ENCODE measurements around the gene CRYGD. TPM values are rescaled to one million over a fixed set of nuclear protein-coding genes. Genes with fewer than 3 reads are reported as not detected.

Gene CRYGD
- polyA plus RNA-seq, 3 donors: not detected

GRCh38 chr2:208164951-208165755, 40.8 kb upstream of the CRYGD start:
- H3K4me3 Mint-ChIP-seq: no peak overlapping the region
- Histone ChIP-seq H2AFZ (ENCODE audit: insufficient read depth, low read depth, low read length, poor library complexity, severe bottlenecking) (no peak overlapping the region), H3K9ac (ENCODE audit: insufficient read depth, low read length, poor library complexity, severe bottlenecking) (no peak overlapping the region), H3K4me3 (replicated peaks in 1 of 3; ENCODE audit: low read depth in 2 of 3, low read length in 3 of 3) (no peak overlapping the region), H3K9me3 (replicated peaks in 1 of 2; ENCODE audit: control insufficient read depth in 1 of 2, insufficient read depth in 1 of 2, low read length in 2 of 2) (no peaks in the 10 kb centered on the region), H3K79me2 (ENCODE audit: insufficient read depth, low read length) (peaks cover 3% of the 10 kb centered on the region), H3K36me3 (replicated peaks in 1 of 2; ENCODE audit: control insufficient read depth in 1 of 2, insufficient read depth in 2 of 2, low read length in 2 of 2) (no peaks in the 10 kb centered on the region), H3K27me3 (ENCODE audit: control insufficient read depth in 2 of 2, insufficient read depth in 2 of 2, low read length in 2 of 2) (no peaks in the 10 kb centered on the region), H3K27ac (ENCODE audit: low read depth in 1 of 2, low read length in 2 of 2) (no peak overlapping the region), H3K4me2 (replicated peaks; ENCODE audit: extremely low read depth, low read length, poor library complexity, severe bottlenecking) (no peak overlapping the region), H3K4me1 (ENCODE audit: control insufficient read depth in 1 of 2, insufficient read depth in 2 of 2, low read length in 2 of 2) (no peaks in the 10 kb centered on the region), H4K20me1 (ENCODE audit: insufficient read depth, low read length) (no peaks in the 10 kb centered on the region)
- no peaks in the 10 kb centered on the region for H3K36me3 Mint-ChIP-seq
- WGBS (ENCODE audit: insufficient coverage): 100% methylated on average over 1 of the region's 2 CpGs
- no peaks in the 10 kb centered on the region for H3K4me1 Mint-ChIP-seq
- DNase-seq: no peak
- H3K27ac Mint-ChIP-seq: no peak overlapping the region
- intact Hi-C loops (cut with micrococcal nuclease): no loop called here
- TF ChIP-seq CTCF (IDR thresholded peaks at IDR 0.05): no peak
- no peaks in the 10 kb centered on the region for H3K27me3 Mint-ChIP-seq (ENCODE audit: low read depth in 3 of 3)
- peaks cover 0 to 5% (median 0%) of the 10 kb centered on the region in 7 donors for H3K9me3 Mint-ChIP-seq

DNA sequence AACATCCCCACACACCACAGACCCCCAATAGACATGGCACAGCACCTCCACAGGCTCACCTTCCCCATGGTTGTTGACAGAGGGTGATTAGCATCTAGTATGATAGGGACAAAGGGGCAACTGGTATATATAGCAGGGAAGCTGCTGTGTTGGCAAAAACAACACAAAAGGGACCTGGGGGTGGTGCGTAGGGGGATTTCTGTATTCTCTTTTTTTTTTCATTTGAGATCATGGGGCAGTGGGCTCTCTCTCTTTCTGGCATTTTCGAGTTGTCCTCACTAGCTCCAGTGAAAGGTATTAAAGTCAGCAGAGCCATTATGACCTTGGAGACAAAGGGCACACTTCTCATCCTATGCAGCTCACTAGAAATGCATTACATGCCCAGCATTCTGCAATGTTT, 39.2 kb upstream of the CRYGD start, which contains the start of gene CRYGA:
TSS of gene CRYGA (minus strand) at position 101 of the 400 bp plus-strand sequence. CDS start at position 68, 33 bp downstream.
- no peak within 1 kb of the TSS for H3K9ac ChIP-seq (ENCODE audit: insufficient read depth, low read length, poor library complexity, severe bottlenecking)
- H3K4me3 Mint-ChIP-seq: no peak within 1 kb of the TSS
- peaks cover 0 to 6% (median 0%) of the 10 kb centered on the region in 7 donors for H3K9me3 Mint-ChIP-seq
- H3K27ac Mint-ChIP-seq: no peak within 1 kb of the TSS
- no peaks in the 10 kb centered on the region for H3K4me1 Mint-ChIP-seq
- H3K27ac ChIP-seq (ENCODE audit: low read depth in 1 of 2, low read length in 2 of 2): no peak within 1 kb of the TSS
- intact Hi-C loops (cut with micrococcal nuclease): no loop called here
- H3K4me1 ChIP-seq (ENCODE audit: control insufficient read depth in 1 of 2, insufficient read depth in 2 of 2, low read length in 2 of 2): no peaks in the 10 kb centered on the region
- H3K9me3 ChIP-seq (replicated peaks in 1 of 2; ENCODE audit: control insufficient read depth in 1 of 2, insufficient read depth in 1 of 2, low read length in 2 of 2): no peaks in the 10 kb centered on the region
- TF ChIP-seq CTCF (IDR thresholded peaks at IDR 0.05): no peak
- no peak within 1 kb of the TSS for H3K4me2 ChIP-seq (replicated peaks; ENCODE audit: extremely low read depth, low read length, poor library complexity, severe bottlenecking)
- WGBS (ENCODE audit: insufficient coverage): no CpG with 5 or more reads among the region's 2 CpGs
- no peaks in the 10 kb centered on the region for H3K36me3 Mint-ChIP-seq
- no peak within 1 kb of the TSS for H3K4me3 ChIP-seq (replicated peaks in 1 of 3; ENCODE audit: low read depth in 2 of 3, low read length in 3 of 3)
- H2AFZ ChIP-seq (ENCODE audit: insufficient read depth, low read depth, low read length, poor library complexity, severe bottlenecking): no peak within 1 kb of the TSS
- no peak for DNase-seq
- no peaks in the 10 kb centered on the region for H3K79me2 ChIP-seq (ENCODE audit: insufficient read depth, low read length)
- no peaks in the 10 kb centered on the region for H3K27me3 ChIP-seq (ENCODE audit: control insufficient read depth in 2 of 2, insufficient read depth in 2 of 2, low read length in 2 of 2)
- no peaks in the 10 kb centered on the region for H4K20me1 ChIP-seq (ENCODE audit: insufficient read depth, low read length)
- no peaks in the 10 kb centered on the region for H3K36me3 ChIP-seq (replicated peaks in 1 of 2; ENCODE audit: control insufficient read depth in 1 of 2, insufficient read depth in 2 of 2, low read length in 2 of 2)
- H3K27me3 Mint-ChIP-seq (ENCODE audit: low read depth in 3 of 3): peaks cover 0 to 1% (median 0%) of the 10 kb centered on the region in 3 donors
